K562 (cell line): ENCODE measurements around the gene KRTAP10-9. TPM values are rescaled to one million over a fixed set of nuclear protein-coding genes. Genes with fewer than 3 reads are reported as not detected.
A peak's percentile ranks its signal among the peaks of the same experiment; 100 is the strongest.

Source experiments
- CBX8 ChIP-seq: fragments of 200-600 bp; sonication (generic); IDR thresholded peaks from 2 replicates; pipeline ENCODE4 v1.6.1; 2012; ENCODE audit warnings: borderline replicate concordance, mixed run types, low read depth, mild to moderate bottlenecking, moderate library complexity, mixed read lengths, low read length, control low read depth, inconsistent platforms; ENCODE audit not compliant: poor library complexity, severe bottlenecking; ENCODE audit errors: extremely low read depth
- FOS ChIP-seq: IDR thresholded peaks from 3 replicates; pipeline ENCODE4 v1.6.1; 2011; ENCODE audit not compliant: insufficient read length; ENCODE audit errors: extremely low read depth
- GABPA ChIP-seq: fragments of 200-800 bp; sonication (Bioruptor generic); conservative IDR thresholded peaks from 2 replicates; pipeline ENCODE4 v1.6.1; 2016; ENCODE audit warnings: low read depth, missing genetic modification characterization, missing compliant biosample characterization
- GATA2 ChIP-seq: sonication (generic); formaldehyde crosslinking; IDR thresholded peaks from 2 replicates; pipeline ENCODE4 v1.4.0; 2020; ENCODE audit warnings: mild to moderate bottlenecking, missing genetic modification reagents
- IRF1 ChIP-seq: sonication (generic); formaldehyde crosslinking; IDR thresholded peaks from 2 replicates; pipeline ENCODE4 v1.8.0; 2022; ENCODE audit warnings: missing genetic modification reagents, mild to moderate bottlenecking, borderline replicate concordance
- KAT7 ChIP-seq: sonication (generic); formaldehyde crosslinking; IDR thresholded peaks from 2 replicates; pipeline ENCODE4 v1.8.0; 2022; ENCODE audit warnings: missing genetic modification reagents, mild to moderate bottlenecking, borderline replicate concordance
- RBBP5 ChIP-seq: fragments of 200-600 bp; sonication (generic); IDR thresholded peaks from 2 replicates; pipeline ENCODE4 v1.6.1; 2012; ENCODE audit warnings: borderline replicate concordance, mild to moderate bottlenecking, low read length, control low read depth, inconsistent platforms; ENCODE audit not compliant: insufficient read depth, poor library complexity, severe bottlenecking
- RERE ChIP-seq: sonication (generic); formaldehyde crosslinking; IDR thresholded peaks from 2 replicates; pipeline ENCODE4 v1.8.0; 2023; ENCODE audit warnings: missing genetic modification reagents, mild to moderate bottlenecking, borderline replicate concordance
- RREB1 ChIP-seq: fragments of 250-450 bp; sonication (Bioruptor Pico); IDR thresholded peaks from 2 replicates; pipeline ENCODE4 v1.4.0; 2020
- SOX6 ChIP-seq: fragments of 450-650 bp; IDR thresholded peaks from 2 replicates; pipeline ENCODE4 v1.6.1; 2014; ENCODE audit warnings: mild to moderate bottlenecking
- USF2 ChIP-seq: sonication (generic); formaldehyde crosslinking; IDR thresholded peaks from 2 replicates; pipeline ENCODE4 v1.5.0; 2020; ENCODE audit warnings: missing genetic modification reagents
- ZC3H11A ChIP-seq: IDR thresholded peaks from 2 replicates; pipeline ENCODE4 v1.6.1; 2012; ENCODE audit warnings: low read depth, low read length, improper control_type of control experiment
- ZNF24 ChIP-seq: fragments of 450-650 bp; IDR thresholded peaks from 2 replicates; pipeline ENCODE4 v1.6.1; 2016
- polyA plus RNA-seq, 8 experiments: library from polyadenylated mRNA; depleted of rRNA in 4 of 8; stranded (reverse) in 5 of 8; unstranded in 3 of 8; fragments of >200 nt; fragmentation: Nextera tagmentation in 2 of 8; fragmentation: Illumina TruSeq in 1 of 8; extraction: Ambion mirVana in 2 of 8; extraction: Trizol in 1 of 8; gene quantifications; 2 replicates each; pipeline versions ENCODE4 v1.2.1 to v1.2.3, GENCODE V29; 2011 to 2014; ENCODE audit warnings: inconsistent platforms in 1 of 8, missing spikeins in 1 of 8
- total RNA-seq, 7 experiments: library from RNA; depleted of rRNA in 6 of 7; stranded (reverse); fragments of >200 nt in 6 of 7; fragmentation: Illumina TruSeq in 2 of 7; extraction: Trizol in 2 of 7; gene quantifications; 2 replicates each; pipeline versions ENCODE4 v1.2.1 to v1.2.3, GENCODE V29; 2011 to 2021; ENCODE audit warnings: low replicate concordance in 1 of 7

Gene KRTAP10-9
- total and polyA plus RNA-seq, 9 of the 15 experiments (the other 6 are each of a cell fraction or from before 2014, with no cell fraction given), result not detected

- TF ChIP-seq IRF1 (CRISPR knock-in tag), result no peak
- peak; percentile 95 for TF ChIP-seq GATA2 (CRISPR knock-in tag)
- TF ChIP-seq CBX8, result no peak
- no peak for TF ChIP-seq KAT7 (CRISPR knock-in tag)
- no peak for TF ChIP-seq RREB1
- TF ChIP-seq USF2 (CRISPR knock-in tag), result no peak
- TF ChIP-seq SOX6, result peak; percentile 90
- TF ChIP-seq ZNF24, result 0 out of 2 replicates have a peak, but pooled peaks have one; percentile 34
- peak; percentile 51 for TF ChIP-seq RBBP5
- no peak for TF ChIP-seq FOS
- 0 out of 2 replicates have a peak, but pooled peaks have one; percentile 22 for TF ChIP-seq RERE (CRISPR knock-in tag)
- 0 out of 2 replicates have a peak, but pooled peaks have one; percentile 6 for TF ChIP-seq GABPA (tag)
- TF ChIP-seq ZC3H11A, result no peak
These were observed 33.1 kb upstream of the KRTAP10-9 start (continued) for GRCh38 chr21:44593598-44594405.
